RPMI8226 (cell line): Measurements from ENCODE around the gene SHMT2.
"Not testable (repeated sequence)": the region's sequence is repeated elsewhere in the genome, so short reads cannot be mapped to it uniquely, and the experiment has no call there.

Source experiments
- DNase-seq: peaks from one replicate; pipeline ENCODE4 v3.0.0-alpha.2; 2015

SHMT2 gene

DNA sequence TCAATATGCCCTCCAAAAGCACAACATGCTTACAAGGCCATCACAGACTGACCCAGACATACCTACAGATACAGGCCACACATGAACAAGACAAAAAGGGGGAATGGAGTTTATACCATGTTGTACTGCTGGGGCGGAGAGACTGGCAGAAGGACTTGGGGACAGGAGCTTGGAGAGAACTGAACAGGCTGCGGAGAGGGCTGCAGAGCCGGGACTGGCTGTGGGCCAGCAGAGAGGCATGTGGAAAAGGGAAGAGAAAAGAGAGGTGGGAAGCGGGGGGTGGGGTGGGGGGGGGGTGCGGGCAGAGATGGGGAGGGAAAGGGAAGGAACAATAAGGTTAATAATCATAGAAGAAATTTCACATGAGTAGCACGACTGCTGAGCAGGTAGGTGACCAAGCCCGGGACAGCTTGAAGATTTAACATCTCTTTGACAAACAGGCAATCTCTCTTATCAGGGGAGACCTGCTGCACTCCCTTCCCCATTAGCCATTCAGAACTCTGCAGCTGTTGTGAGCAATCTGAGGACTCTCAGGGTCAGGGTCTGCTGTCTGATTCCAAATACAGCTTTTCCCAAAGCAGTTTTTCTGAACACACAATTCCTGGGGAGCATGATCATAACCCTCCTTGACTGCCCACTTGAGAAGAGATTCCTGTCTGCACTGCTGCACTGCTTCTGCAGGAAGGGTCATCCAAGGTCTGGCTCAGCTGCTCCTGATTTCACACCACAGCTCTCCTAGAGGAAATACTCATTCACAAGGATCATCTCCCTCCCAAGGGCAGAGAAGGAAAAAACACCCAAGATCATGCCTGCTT lies 43.0 kb downstream of the SHMT2 start:
- DNase-seq = no peak

DNA sequence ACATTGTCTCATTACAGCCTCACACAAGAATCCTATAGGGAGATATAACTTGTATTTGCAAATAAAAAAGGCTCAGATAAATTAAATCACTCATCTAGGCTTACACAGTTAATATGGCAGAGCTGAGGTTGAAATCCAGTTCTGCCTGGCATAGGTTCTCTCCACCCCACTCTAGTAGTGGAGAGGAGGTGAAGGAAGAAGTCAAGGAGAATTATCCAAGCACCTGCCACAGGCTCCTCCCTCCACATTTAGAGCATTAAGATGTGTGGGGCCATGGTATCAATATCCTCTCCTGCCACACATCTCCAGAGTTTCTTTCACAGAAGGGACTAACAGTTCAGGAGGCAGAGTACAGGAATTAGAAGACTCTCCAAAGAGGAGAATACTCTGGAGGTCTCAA lies 44.0 kb downstream of the SHMT2 start:
- no peak for DNase-seq

DNA sequence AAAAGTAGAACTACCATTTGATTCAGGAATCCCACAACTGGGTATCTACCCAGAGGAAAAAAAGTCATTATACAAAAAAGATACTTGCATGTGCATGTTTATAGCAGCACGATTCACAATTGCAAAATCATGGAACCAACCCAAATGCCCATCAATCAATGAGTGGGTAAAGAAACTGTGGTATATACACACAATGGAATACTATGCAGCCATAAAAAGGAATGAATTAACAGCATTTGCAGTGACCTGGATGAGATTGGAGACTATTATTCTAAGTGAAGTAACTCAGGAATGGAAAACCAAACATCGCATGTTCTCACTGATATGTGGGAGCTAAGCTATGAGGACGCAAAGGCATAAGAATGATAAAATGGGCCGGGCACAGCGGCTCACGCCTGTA lies 46.7 kb downstream of the SHMT2 start:
- not testable (repeated sequence) for DNase-seq

DNA sequence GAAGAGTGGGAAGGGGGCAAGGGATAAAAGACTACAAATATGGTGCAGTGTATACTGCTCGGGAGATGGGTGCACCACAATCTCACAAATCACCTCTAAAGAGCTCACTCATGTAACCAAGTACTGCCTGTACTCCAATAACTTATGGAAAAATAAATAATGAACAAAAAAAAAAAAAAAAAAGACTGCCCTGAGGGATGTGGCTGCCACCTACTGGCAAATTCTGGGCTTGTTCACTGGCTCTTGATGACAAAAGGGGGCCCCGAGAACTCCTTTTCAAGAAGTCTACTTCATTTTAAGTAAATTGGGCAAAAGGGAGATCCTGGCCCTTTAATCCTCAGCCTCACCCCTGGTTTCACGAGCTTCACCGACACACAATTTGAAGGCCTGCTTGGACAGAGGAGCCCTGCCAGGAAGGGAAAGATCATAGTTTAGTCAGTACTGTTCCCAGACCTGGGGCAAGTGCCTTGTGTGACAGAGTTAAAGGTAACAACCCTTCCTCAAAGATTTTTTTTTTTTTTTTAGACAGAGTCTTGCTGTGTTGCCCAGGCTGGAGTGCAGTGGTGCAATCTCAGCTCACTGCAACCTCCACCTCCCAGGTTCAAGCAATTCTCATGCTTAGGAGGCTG lies 47.5 kb downstream of the SHMT2 start:
- peak; percentile 16 for DNase-seq

DNA sequence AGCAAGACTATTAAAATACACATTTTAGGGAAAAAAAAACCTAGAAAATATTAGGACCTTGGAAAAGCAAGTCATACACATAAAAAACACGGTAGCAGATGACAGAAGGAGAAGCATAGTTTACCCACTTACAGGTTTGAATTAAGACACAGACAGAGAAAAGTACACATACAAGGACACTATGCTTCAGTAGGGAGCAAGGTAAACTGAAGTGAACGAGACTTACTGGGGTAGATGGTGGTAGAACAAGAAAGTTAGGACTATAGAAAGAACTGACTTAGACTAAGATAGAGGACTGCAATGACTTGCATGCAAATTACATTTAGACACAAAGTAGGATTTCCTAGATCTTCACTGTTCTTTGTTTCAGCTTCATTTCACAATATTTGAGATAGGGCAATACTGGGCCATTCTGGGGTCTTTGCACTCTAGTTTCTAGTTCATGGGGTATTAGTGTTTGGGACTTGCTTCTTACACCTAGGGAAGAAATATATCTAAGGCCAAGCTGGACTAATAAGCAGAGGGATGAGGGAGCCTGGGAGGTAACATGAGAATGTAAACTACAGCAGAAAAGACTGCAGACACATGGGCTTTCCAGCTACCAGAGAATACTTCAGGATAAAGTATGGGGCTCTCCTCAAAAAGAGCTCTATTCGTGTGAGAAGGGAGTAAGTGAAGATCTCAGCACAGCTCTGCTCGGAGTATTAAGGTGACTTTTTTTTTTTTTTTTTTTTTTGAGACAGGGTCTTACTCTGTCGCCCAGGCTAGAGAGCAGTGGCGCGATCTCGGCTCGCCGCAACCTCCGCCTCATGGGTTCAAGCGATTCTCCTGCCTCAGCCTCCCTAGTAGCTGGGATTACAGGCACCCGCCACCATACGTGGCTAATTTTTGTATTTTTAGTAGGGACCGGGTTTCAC lies 49.2 kb downstream of the SHMT2 start:
- no peak for DNase-seq

DNA sequence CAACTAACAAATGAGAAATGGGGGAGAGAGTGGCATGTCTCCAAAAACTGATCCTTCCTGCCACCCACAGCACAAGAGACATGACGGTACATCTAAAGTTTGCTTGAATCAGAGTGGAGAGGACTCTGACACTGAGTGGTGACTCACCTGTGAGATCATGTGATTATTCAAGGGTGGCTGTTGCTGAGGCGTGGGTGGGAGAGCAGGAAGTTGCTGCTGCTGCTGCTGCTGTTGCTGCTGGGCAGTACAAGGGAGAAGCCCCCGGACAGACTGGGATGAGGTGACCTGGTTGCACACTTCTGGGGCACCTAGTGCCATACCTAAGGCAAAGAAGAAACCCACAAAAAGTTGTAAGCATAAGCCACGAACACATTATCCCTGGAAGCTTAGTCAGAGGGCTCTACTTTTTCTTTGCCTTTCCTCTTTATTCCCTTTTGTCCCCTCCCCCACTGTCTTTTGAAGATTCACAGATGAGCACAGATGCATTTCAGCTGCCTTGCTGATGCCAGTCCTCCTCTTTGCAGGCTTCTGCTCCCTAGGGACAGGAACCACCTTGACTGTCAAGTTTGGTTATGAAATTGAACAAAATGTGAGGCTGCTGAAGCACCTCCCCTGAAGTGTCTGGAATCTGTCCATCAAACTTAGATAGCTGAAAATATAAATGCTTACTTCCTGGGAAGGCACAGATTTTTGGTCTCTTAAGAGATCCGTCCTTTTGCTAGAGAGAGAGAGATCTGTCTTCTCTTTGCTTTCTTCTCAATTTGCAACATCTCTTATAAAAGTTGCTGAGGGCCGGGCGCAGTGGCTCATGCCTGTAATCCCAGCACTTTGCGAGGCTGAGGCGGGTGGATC lies 50.9 kb downstream of the SHMT2 start:
- no peak for DNase-seq

DNA sequence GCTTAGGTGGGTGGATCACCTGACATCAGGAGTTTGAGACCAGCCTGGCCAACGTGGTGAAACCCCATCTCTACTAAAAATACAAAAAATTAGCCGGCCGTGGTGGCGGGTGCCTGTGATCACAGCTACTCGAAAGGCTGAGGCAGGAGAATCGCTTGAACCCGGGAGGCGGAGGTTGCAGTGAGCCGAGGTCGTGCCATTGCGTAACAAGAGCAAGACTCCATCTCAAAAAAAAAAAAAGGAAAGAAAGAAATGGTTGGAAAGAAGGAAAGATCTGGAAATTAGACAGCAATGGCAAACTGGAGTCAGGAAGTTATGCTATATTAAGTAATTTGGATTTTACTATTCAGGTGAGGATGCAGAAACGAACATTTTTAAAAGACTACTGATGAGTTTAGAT lies 52.6 kb downstream of the SHMT2 start:
- not testable (repeated sequence) for DNase-seq
